Measurements from ENCODE around the gene HYCC1. TPM values are rescaled to one million over a fixed set of nuclear protein-coding genes. Genes with fewer than 3 reads are reported as not detected.

The HYCC1 gene
- total RNA-seq, 1 donor from 2014 or later: 38.9 TPM

- intact Hi-C loops (cut with DNase I): no loop called here
- no peak for DNase-seq (ENCODE audit: low spot score)
These were observed 6.9 kb upstream of the HYCC1 start for GRCh38 chr7:23020742-23021401.

- intact Hi-C loops (cut with DNase I): no loop called here
- DNase-seq (ENCODE audit: low spot score): no peak
These were observed 4.8 kb upstream of the HYCC1 start for GRCh38 chr7:23018750-23019149.

- DNase-seq (ENCODE audit: low spot score): no peak
- intact Hi-C loops (cut with DNase I): no loop called here
These were observed 3.4 kb upstream of the HYCC1 start for GRCh38 chr7:23017309-23017708.

GRCh38 chr7:23016345-23017253, 2.7 kb upstream of the HYCC1 start:
- intact Hi-C loops (cut with DNase I): no loop called here
- no peak for DNase-seq (ENCODE audit: low spot score)

- intact Hi-C loops (cut with DNase I): loop anchor here (2.0 to 5.0 kb wide), 2 partner anchors 157 to 450 kb away; no protein-coding TSS in a partner anchor
- DNase-seq (ENCODE audit: low spot score): no peak
These were observed 751 bp upstream of the HYCC1 start for GRCh38 chr7:23014681-23015080.

GRCh38 chr7:23012908-23013714, 819 bp downstream of the HYCC1 start:
- intact Hi-C loops (cut with DNase I): loop anchor here (5.0 kb wide), 1 partner anchor 156 kb away; no protein-coding TSS in a partner anchor
- no peak for DNase-seq (ENCODE audit: low spot score)

GRCh38 chr7:23012186-23012585, 1.7 kb downstream of the HYCC1 start:
- intact Hi-C loops (cut with DNase I): loop anchor here (5.0 kb wide), 1 partner anchor 155 kb away; no protein-coding TSS in a partner anchor
- no peak for DNase-seq (ENCODE audit: low spot score)

GRCh38 chr7:23011222-23011924, 2.6 kb downstream of the HYCC1 start:
- intact Hi-C loops (cut with DNase I): loop anchor here (5.0 kb wide), 1 partner anchor 154 kb away; no protein-coding TSS in a partner anchor
- no peak for DNase-seq (ENCODE audit: low spot score)

- DNase-seq (ENCODE audit: low spot score): no peak
- intact Hi-C loops (cut with DNase I): no loop called here
These were observed 4.6 kb downstream of the HYCC1 start for GRCh38 chr7:23009303-23009702.

- DNase-seq (ENCODE audit: low spot score): no peak
- intact Hi-C loops (cut with DNase I): no loop called here
These were observed 9.7 kb downstream of the HYCC1 start for GRCh38 chr7:23004247-23004520.

GRCh38 chr7:23003505-23004246, 10.3 kb downstream of the HYCC1 start:
- no peak for DNase-seq (ENCODE audit: low spot score)
- intact Hi-C loops (cut with DNase I): no loop called here

GRCh38 chr7:23002698-23003097, 11.2 kb downstream of the HYCC1 start:
- intact Hi-C loops (cut with DNase I): no loop called here
- no peak for DNase-seq (ENCODE audit: low spot score)

- intact Hi-C loops (cut with DNase I): no loop called here
- no peak for DNase-seq (ENCODE audit: low spot score)
These were observed 12.3 kb downstream of the HYCC1 start for GRCh38 chr7:23001610-23002009.

GRCh38 chr7:23000597-23001360, 13.2 kb downstream of the HYCC1 start:
- intact Hi-C loops (cut with DNase I): no loop called here

GRCh38 chr7:22998519-22998896, 15.4 kb downstream of the HYCC1 start:
- intact Hi-C loops (cut with DNase I): no loop called here
- no peak for DNase-seq (ENCODE audit: low spot score)

More at GRCh38 chr7:23000597-23001360, 13.2 kb downstream of the HYCC1 start:
- no peak for DNase-seq (ENCODE audit: low spot score)

GRCh38 chr7:22997871-22998518, 15.9 kb downstream of the HYCC1 start:
- no peak for DNase-seq (ENCODE audit: low spot score)
- intact Hi-C loops (cut with DNase I): no loop called here

- no peak for DNase-seq (ENCODE audit: low spot score)
- intact Hi-C loops (cut with DNase I): no loop called here
These were observed 17.5 kb downstream of the HYCC1 start for GRCh38 chr7:22996470-22996869.

- intact Hi-C loops (cut with DNase I): no loop called here
These were observed 18.9 kb downstream of the HYCC1 start for GRCh38 chr7:22995011-22995410.

More at GRCh38 chr7:22995011-22995410, 18.9 kb downstream of the HYCC1 start:
- no peak for DNase-seq (ENCODE audit: low spot score)
